ENCODE data around the gene KRT1.
"Not testable (repeated sequence)": the region's sequence is repeated elsewhere in the genome, so short reads cannot be mapped to it uniquely, and the experiment has no call there.

The KRT1 gene

DNA sequence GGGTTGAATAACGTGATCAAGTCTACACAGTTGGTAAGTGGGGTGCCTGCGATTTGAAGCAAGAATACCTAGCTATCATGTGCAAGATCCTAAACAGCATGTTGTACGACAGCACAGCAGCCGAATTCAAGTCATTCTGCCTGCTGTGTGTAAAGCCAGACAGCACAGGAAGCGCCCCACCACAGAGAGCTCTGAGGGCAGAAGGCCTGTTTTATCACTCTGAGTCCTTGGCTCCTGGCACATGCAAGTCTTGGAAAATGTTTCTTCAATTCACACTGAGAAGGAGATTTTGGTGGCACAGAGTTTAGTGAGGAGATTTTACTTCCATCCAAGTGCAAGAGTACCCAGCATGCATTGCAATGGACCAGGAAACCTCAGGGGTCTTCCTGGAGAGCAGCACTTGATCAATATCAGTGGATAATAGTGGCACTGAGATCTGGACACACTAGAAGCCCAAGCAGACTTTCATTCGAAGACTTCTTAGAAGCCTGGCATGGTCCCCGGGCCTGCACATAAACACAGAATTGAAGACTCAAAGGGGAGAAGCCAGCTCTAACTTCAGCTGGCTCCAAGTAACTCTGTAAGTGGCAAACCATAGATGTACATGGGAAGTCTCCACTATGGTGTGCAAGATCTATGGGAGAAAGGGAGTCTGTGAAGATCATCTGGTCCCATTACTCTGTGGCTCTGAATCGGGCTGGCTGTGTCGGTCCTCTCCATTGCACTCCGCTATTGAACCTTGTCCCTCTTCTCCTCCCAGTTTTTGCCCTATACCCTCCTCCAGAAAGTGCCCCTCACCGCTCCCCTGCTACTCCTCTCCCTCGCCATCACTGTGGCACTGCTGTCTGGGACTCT lies 1.5 kb upstream of the KRT1 start:
- DNase-seq: no peak

DNA sequence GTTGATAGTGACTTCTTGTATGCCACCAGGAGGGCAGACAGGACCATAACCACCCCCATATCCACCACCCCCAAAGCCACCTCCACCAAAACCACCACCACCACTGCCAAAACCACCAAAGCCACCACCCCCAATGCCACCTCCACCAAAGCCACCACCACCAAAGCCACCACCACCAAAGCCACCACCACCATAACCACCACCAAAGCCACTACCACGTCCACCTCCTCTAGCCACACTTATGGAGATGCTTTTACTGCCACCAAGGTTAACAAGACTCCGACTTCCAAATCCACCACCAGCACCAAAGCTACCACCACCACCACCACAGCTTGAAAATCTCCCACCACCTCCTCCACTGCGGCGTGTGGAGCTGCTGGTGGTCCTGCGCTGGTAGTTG lies 332 bp downstream of the KRT1 start:
- DNase-seq: no peak

DNA sequence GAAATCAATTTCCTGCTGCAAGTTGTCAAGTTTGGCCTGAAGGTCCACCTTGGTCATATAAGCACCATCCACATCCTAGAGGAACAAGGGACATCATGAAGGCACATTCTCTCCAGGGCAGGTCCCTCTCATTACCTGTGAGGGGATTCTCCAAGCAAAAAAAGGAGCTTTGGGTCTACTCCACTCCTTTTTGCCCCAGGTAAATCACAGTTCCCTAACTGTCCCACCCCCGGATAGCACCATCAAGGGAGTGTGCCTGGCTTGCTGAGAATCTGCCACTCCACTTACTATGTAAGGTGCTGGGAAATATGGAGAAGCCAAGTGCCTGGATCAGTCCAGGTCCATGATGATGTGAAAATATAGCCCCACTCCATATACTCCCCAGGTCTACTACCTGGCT lies 2.5 kb downstream of the KRT1 start:
- no peak for DNase-seq

DNA sequence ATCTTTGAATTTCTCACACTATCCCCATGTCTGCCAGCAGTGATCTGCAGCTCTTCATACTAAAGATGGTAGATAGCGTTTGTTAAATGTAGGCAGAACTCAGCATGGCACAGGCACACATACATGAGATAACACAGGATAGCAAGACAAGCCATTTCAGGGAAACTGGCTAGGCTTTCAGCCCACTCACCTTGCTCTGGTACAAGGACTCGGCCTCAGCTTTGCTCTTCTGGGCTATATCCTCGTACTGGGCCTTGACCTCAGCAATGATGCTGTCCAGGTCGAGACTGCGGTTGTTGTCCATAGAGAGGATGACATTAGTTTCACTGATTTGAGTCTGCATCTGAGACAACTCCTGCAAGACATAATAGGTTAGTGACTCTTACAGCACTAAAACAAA lies 3.1 kb downstream of the KRT1 start:
- no peak for DNase-seq

DNA sequence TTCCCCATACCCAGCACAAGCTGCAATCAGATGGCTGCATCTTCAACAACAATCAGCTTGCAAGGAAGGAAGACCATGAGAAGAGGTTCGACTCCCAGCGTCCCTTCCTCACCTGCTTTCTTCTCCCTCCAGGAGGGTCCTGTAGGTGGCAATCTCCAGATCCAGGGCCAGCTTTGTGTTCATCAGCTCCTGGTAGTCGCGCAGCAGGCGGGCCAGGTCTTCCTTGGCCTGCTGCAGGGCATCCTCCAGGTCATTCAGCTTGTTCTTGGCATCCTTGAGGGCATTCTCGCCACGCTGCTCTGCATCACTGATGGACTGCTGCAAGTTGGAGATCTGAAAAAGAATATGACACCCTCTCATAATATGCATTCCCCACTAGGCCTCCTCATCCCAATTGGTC lies 4.0 kb downstream of the KRT1 start:
- no peak for DNase-seq

DNA sequence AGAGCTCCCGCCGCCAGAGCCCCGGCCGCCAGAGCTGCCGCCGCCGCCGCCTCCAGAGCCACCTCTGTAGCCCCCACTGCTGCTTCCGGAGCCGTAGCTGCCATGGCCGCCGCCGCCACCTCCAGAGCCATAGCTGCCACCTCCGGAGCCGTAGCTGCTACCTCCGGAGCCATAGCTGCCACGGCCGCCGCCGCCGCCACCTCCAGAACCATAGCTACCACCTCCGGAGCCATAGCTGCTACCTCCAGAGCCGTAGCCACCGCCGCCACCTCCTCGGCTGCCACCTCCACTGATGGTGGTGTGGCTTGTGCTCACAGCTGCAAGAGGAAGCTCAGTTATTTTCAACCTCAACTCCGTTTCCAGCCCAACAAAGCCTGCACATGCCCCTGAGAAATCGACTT lies 4.9 kb downstream of the KRT1 start:
- DNase-seq: no peak

DNA sequence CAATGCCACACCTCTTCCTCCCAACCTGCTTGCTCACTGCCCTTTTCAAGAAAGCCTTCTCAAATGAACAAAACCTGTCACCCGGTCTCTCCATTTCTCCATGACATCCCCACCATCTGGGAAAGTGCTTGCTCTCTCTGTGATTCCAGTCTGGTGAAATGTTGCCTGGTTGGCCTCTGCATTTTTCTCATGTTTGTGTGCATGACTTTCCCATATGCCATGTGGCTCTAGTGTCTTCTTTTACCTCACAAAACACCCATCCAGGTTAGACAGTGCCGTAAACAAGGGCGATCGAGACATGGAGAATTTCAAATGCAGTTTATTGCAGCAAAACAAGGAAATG lies 5.8 kb downstream of the KRT1 start:
- DNase-seq: no peak

DNA sequence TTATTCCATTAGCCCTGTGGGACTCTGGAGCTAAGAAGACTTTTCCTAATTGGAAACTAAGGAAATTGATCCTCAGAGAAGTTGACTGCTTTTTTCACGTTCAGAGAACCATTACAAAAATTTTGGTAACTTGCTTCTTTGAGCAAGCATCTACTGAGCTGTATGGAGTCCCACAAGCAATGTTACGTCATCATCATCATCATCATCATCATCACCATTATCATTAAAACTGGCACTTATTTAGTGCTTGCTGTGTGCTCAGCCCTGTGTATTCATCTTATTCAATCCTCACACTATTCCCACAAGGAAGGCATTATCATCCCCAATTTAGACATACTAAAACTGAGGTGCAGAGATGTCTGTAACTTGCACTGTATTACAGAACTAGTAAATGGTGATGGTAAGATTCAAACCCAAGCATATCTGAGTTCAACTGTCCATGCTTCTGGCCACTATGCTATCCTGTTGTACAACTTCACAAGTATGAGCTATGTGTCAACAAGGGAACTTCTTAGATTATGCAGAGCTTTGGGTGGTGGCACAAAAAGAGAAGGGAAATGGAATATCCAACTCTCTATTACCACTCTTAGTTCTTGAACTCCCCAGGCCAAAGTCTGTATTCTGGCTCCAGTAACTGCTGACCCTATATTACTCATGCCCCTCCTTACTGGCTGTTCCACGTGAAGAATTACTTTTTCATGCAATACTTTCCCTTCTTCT lies 6.3 kb downstream of the KRT1 start:
- DNase-seq: no peak

DNA sequence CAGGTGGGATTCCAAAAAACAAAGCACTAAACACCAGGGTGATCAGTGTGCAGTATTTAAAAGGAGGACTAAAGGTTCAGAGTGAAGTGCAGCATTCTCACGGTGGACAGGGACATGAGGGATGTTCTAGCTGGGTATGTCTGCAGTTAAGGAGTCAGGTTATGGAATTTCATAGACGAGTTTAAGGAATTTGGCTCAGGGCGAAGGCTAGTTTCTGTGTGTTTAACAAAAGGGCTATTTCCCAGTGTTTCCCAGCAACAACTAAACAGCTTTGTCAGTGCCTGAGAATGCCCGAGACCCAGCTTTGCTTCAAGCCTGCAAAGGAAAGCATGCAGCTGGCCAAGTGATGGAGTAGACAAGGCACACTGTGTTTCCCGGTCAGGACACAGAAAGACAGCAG lies 7.0 kb downstream of the KRT1 start:
- no peak for DNase-seq

DNA sequence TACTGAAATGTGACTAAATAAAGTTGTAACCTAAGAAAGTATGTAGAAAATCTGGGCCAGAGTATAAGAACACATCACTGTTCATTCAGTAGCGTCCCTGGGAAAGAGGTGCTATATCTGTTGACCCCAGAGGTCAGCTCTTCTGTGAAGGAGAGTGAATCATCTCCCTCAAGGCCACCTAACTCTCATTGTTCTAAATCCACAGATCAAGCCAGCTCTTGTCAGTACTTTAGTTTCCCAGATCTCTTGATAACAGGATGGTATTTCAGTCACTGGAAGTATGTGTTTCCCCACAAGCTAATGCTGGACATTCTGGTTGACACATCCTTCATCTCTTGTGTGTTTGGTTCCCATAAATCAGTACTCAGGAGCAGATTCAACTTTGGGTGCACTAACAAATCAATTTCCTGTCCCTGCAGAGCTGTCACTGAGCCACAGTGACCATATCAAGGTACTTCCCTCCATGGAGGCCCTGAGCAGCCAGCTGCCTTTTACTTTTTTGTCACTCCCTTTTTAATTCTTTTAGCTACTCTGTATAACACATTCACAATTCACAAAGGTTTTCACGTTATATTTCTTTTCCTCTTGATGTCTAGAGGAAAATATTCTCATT lies 7.8 kb downstream of the KRT1 start:
- no peak for DNase-seq

DNA sequence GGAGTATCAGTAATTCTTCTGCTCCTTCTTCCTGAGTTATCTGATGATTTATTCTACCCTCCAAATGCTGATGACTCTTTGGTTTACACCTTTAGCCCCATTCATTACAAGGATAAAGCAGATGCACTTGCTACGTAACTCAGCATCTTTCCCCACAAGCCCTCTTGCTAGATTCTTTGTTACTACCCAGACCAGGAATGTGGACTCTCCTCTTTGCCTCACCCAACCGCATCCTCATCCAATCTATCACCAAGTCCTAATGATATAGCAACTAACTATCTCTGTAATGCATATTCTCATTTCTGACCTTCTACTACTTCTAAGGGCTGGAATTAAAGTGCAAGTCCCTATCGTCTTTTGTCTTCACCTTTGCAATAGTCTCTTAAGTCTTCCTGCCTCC lies 9.2 kb downstream of the KRT1 start:
- DNase-seq: no peak

DNA sequence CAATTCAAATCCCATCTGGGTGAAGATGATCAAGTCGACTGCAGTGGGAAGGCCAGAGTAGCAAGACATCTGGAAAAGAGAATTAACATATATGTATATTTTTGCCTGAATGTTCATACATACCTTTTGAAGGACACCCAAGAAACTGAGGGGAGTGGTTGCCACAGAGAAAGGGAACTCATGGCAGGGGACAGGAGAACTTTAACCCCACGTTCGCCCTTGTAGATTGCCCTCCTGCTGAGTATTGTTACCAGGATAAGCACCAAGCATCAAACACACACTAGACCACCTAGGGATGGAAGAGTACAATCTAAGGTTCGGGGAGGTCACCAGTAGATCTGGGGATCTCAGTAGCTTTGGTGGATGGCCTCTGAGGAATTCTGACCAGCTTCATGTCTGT lies 9.7 kb downstream of the KRT1 start:
- DNase-seq: no peak

DNA sequence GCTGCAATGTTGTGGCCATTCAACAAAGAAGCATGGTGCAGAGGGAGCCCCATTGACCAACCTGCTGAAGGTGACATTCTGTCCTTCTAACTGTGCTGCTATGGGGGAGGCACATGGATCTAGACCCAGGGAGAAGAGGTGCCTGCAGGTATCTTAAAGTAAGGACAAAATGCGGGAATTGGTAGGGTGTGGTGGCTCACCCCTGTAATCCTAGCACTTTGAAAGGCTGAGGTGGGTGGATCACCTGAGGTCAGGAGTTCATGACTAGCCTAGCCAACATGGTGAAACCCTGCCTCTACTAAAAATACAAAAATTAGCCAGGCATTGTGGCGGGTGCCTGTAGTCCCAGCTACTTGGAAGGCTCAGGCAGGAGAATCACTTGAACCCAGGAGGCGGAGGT lies 10.3 kb downstream of the KRT1 start:
- not testable (repeated sequence) for DNase-seq

DNA sequence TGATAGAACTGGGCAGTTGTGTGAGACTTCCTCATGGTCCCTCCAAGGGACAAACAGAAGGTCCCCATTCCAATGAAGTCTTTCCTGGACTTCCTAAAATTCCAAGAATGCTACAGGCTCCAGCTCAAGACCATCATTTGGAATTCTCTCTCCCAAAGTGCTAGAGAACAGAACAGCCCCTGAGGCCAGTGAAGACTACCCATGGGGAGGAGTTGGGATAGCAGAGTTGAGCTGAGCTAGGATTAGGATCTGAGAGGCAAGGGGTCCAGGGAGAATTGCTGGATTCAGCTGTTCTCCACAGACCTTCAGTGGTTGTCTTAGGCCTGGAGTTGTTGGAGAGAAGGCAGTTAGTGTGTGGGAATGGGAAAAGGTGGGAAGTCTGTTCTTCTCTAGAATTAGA lies 10.8 kb downstream of the KRT1 start:
- DNase-seq: no peak

DNA sequence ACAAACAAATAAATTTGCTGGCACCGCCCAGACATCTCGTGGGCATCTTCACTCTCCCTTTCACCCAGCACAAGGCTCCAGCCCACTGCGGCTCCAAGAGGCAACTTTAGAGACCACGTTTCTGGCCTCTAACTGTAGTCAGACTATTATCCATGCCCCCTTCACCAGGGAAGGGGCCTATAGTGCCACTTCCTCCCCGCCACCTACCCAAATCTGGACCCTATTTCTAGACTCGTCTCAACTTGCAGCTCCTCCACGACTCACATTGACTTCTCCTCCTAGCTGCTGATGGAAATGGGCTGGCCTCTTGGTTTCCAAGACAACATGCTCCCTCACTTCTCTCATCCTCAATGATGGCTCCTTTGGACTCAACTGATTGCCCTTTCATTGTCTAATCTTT lies 12.3 kb downstream of the KRT1 start:
- DNase-seq: no peak

DNA sequence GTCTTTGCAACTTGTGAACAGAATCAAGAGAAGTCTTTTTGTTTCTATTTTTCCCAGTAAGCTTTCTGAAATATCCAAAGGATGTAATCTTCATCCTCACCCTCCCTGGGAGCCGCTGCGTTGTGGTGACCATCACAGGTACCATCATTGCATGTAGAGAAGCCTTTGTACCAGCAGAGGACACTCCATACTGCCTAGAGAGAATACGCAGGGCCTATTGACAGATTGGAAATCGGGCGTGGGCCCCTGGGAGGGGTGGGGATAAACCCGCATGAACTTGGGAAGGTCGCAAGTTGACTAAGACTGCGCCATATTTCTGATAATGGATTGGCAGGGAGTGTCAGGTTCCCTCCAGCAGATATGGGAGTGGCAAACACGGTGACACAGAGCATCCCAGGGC lies 12.7 kb downstream of the KRT1 start:
- no peak for DNase-seq

DNA sequence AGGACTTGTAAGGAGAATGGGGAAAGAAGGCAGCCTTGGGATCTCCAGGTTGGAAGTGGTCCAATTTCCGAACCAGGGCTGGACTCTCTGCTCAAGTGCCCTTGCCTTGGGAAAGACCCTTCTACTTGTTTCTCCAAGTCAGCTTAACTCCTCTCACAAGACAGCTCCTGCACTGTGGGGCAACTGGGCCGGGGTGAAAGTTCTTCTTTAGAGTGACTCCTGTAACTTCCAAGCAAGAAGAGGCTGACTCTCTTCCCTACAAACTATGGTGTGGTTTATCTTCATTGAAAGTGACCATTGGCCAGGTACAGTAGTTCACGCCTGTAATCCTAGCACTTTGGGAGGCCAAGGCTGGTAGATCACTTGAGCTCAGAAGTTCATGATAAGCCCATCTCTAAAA lies 13.7 kb downstream of the KRT1 start:
- no peak for DNase-seq

DNA sequence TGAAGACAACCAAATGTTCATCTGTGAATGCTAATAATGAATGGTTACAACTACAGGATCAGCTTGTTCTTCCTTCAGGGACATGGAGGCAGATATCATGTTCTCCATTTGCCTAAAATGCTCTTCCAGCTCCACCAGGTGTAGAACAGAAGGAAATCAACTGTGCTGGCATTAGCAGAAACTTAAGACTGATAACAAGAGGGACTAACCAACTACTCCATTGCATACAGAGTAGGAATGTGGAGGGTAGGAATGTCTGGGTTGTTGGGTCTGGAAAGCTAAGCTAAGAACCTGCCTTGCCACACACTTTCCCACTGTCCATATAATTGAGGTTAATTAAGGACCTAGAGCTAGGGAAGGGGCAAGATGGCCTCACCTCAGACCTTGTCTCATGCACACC lies 16.8 kb downstream of the KRT1 start:
- DNase-seq: no peak

DNA sequence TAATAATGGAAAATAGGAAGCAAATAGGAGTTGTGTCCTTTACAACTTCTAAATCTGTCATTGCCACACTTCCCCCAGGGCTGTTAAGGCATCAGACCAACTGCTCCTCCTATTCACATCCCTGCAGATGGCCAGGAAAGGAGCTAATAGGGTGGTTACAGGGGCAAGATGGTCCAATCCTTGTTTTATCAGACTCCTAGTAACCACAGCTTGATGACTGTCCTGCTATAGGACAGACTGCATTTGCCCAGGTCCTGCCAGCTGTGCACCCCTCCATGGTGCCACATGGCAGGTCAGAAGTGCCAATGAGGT lies 17.3 kb downstream of the KRT1 start:
- DNase-seq: no peak

DNA sequence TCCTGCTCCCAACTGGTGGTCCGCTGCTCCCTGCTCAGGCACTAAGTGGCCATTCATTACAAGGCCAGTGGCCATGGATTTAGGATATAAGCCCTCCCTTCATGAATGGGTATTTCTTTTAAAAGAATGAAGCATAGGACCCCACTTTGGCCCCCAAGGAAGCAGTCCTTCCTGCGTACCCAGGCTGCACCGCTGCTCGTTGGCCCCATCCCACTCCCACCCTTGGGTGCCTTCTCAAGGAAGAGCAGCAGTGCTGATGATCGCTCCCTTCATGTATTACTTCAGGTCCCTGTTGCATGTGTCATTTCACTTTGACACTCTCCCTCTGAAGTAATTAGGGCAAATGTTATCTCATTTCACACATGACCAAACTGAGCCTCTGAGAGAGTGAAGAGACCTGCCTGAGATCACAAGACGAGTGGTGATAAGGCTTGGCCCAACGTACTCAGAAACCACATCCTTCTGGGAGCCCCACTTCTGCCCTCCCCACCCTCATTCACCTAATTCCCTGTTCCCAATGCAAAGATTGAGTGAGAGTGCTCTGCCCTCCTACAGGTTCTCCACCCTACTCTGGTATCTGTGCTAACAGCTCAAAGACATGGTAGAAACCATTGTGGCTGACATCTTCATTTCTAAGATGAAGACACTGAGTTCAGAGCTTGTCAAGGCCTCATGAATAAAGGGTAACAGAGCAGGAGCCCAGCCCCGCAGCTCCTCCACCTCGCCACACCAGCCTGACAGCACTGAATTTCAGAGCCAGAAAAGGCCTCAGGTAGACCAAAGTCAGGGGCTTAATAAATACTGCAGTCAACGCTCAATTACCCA lies 17.9 kb downstream of the KRT1 start:
- no peak for DNase-seq

DNA sequence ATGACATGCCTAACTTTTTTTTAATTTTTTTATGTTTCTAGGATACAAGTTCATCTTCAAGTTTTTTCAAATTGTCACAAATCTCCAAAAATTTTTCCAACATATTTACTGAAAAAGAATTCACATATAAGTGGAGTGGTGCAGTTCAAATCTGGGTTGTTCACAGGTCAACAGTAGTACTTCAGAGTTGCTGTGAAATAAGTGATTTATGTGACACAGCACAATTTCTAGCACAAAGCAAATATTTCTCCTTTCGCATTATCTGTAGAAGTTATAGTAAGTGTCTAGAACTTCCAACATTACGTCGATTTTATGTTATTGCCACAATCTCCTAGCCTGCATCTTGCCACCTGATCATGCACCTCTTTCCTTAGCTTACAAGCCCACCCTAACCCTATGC lies 18.5 kb downstream of the KRT1 start:
- no peak for DNase-seq

DNA sequence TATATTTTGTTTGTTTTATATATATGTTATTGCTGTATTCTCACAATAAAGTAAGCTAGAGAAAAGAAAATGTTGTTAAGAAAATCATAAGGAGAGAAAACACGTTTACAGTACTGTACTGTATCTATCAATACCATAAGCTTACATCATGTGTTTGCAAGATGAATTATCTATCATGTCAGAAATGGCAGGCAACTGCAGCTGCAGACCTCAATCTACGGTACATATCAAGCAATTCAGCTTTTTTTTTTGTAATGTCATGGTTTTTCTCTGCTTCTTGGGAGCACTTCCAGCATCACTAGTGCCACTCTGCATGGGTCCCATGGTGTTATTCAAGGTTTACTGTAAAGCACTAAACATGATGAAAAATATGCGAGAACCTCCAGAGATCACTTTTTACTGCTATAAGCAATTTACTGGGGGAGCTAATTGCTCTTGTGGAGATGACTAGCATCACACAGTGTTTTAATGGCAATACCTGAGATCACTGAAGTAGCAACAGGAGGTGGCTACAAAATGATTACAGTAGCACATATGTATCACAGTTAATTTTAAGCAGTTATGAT lies 19.2 kb downstream of the KRT1 start:
- DNase-seq: no peak

DNA sequence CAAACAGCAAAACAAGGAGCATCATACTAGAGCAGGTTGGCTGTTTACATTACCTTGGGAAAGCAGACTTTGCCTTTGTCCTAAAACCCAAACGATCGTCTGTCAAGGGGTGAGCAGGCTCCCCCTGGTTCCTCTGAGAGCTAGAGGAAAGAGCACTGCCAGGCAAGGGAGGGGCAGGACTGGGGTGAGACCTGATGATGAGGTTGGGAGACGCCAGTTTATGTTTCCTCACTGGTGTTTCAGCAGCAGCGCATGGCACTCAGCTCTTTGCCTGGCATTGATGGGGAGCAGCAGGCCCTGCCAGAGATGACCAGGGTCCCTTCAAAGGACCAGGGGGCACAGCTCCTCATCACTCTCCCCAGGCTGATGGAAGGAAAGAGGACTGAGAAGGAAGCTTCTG lies 20.3 kb downstream of the KRT1 start:
- no peak for DNase-seq
